SK-N-SH treated with all-trans-retinoic acid at 6 μM for 48 hours (cell line): ENCODE measurements around the gene ZNF831.

Source experiments
- CREB5 ChIP-seq: fragments of 250-450 bp; sonication (Bioruptor Pico); IDR thresholded peaks from 2 replicates; pipeline ENCODE4 v1.5.1; 2020; ENCODE audit warnings: low read depth, mild to moderate bottlenecking, moderate library complexity
- PATZ1 ChIP-seq: fragments of 250-450 bp; sonication (Bioruptor Pico); IDR thresholded peaks from 2 replicates; pipeline ENCODE4 v1.8.0; 2020; ENCODE audit warnings: mild to moderate bottlenecking, moderate library complexity, borderline replicate concordance
- PPARA ChIP-seq: fragments of 250-450 bp; sonication (Bioruptor Pico); IDR thresholded peaks from 2 replicates; pipeline ENCODE4 v1.5.0; 2020; ENCODE audit warnings: mild to moderate bottlenecking, borderline replicate concordance
- RARB ChIP-seq: fragments of 250-450 bp; sonication (Bioruptor Pico); IDR thresholded peaks from 2 replicates; pipeline ENCODE4 v1.8.0; 2021; ENCODE audit warnings: mild to moderate bottlenecking, moderate library complexity
- SNAI2 ChIP-seq: fragments of 250-450 bp; sonication (Bioruptor Pico); IDR thresholded peaks from 2 replicates; pipeline ENCODE4 v1.5.0; 2020; ENCODE audit warnings: mild to moderate bottlenecking, moderate library complexity
- ZNF70 ChIP-seq: fragments of 450-650 bp; formaldehyde crosslinking; IDR thresholded peaks from 2 replicates; pipeline ENCODE4 v1.5.0; 2020; ENCODE audit warnings: mild to moderate bottlenecking, moderate library complexity

GRCh38 chr20:59136027-59136426, 27.6 kb upstream of the ZNF831 start:
- no peak for TF ChIP-seq CREB5 (CRISPR knock-in tag)
- no peak for TF ChIP-seq PATZ1 (CRISPR knock-in tag)
- TF ChIP-seq ZNF70 (CRISPR knock-in tag), result no peak
- no peak for TF ChIP-seq RARB (CRISPR knock-in tag)
- no peak for TF ChIP-seq SNAI2
- no peak for TF ChIP-seq PPARA (CRISPR knock-in tag)
